Fibroblast of lung (primary cell): ENCODE measurements around the gene CDC25A.

Source experiments
- CTCF ChIP-seq, 2 donors: IDR thresholded peaks in 1 of 2; conservative IDR thresholded peaks in 1 of 2; 1 replicate in 1 of 2; 2 replicates in 1 of 2; pipeline ENCODE4 v1.5.1; 2011 to 2012; ENCODE audit warnings: low read length in 2 of 2, control low read depth in 1 of 2, inconsistent platforms in 1 of 2, low read depth in 1 of 2, mild to moderate bottlenecking in 1 of 2
- EZH2 ChIP-seq: IDR thresholded peaks from 2 replicates; pipeline ENCODE4 v1.5.1; 2012; ENCODE audit warnings: low read length, control low read depth, mild to moderate bottlenecking; ENCODE audit errors: missing control alignments

DNA sequence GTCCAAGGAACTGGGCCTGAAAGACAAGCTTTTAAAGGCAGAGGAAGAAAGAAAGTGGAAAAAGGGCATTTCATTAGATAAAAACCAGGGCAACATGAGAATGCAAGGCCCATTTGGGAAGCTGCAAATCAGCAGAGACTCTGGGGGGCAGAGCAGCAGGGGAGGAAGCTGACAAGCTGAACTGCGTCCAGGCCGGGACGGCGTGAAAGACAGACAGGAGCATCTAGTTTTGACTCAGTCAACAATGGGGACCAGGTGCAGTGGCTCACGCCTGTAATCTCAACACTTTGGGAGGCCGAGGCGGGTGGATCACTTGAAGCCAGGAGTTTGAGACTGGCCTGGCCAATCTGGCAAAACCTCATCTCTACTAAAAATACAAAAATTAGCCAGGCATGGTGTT lies 69.9 kb downstream of the CDC25A start:
- TF ChIP-seq CTCF (conservative IDR thresholded peaks at IDR 0.05 in 1 of 2, IDR thresholded peaks at IDR 0.05 in 1 of 2; ENCODE audit: low read depth in 1 of 2, low read length in 2 of 2) (no peak), EZH2 (no peak)
